Skeletal muscle tissue (tissue), 4 donors: ENCODE measurements around the gene BTG1. TPM values are rescaled to one million over a fixed set of nuclear protein-coding genes. Genes with fewer than 3 reads are reported as not detected.
A peak's percentile ranks its signal among the peaks of the same experiment; 100 is the strongest.

Experiments used
- H3K27ac ChIP-seq: one replicate; pipeline ENCODE4 v1.7.0; 2013; ENCODE audit warnings: mild to moderate bottlenecking, low read depth, low read length, inconsistent platforms
- H3K27me3 ChIP-seq, 3 donors: one replicate each; pipeline ENCODE4 v1.7.0; 2013; ENCODE audit warnings: low read length in 3 of 3; ENCODE audit not compliant: control insufficient read depth in 3 of 3, insufficient read depth in 3 of 3
- H3K36me3 ChIP-seq, 3 donors: one replicate each; pipeline ENCODE4 v1.7.0; 2013; ENCODE audit warnings: low read length in 3 of 3; ENCODE audit not compliant: control insufficient read depth in 3 of 3, insufficient read depth in 3 of 3
- H3K4me1 ChIP-seq, 3 donors: one replicate each; pipeline ENCODE4 v1.7.0; 2013; ENCODE audit warnings: low read length in 3 of 3, mild to moderate bottlenecking in 3 of 3; ENCODE audit not compliant: control insufficient read depth in 3 of 3, insufficient read depth in 3 of 3
- H3K4me3 ChIP-seq, 3 donors: one replicate each; pipeline ENCODE4 v1.7.0; 2013; ENCODE audit warnings: low read length in 3 of 3
- H3K9ac ChIP-seq, 3 donors: one replicate each; pipeline ENCODE4 v1.7.0; 2013; ENCODE audit warnings: low read length in 3 of 3, mild to moderate bottlenecking in 3 of 3, moderate library complexity in 2 of 3, low read depth in 1 of 3
- H3K9me3 ChIP-seq, 3 donors: one replicate each; pipeline ENCODE4 v1.7.0; 2013; ENCODE audit warnings: low read length in 3 of 3; ENCODE audit not compliant: control insufficient read depth in 3 of 3
- total RNA-seq: library from RNA; depleted of rRNA; stranded (reverse); fragments of >200 nt; gene quantifications from one replicate; pipeline ENCODE4 v1.2.3, GENCODE V29; 2014
- donor health status: Osteomylitis.

BTG1 gene
- total RNA-seq, 1 donor from 2014 or later = 26.1 TPM

DNA sequence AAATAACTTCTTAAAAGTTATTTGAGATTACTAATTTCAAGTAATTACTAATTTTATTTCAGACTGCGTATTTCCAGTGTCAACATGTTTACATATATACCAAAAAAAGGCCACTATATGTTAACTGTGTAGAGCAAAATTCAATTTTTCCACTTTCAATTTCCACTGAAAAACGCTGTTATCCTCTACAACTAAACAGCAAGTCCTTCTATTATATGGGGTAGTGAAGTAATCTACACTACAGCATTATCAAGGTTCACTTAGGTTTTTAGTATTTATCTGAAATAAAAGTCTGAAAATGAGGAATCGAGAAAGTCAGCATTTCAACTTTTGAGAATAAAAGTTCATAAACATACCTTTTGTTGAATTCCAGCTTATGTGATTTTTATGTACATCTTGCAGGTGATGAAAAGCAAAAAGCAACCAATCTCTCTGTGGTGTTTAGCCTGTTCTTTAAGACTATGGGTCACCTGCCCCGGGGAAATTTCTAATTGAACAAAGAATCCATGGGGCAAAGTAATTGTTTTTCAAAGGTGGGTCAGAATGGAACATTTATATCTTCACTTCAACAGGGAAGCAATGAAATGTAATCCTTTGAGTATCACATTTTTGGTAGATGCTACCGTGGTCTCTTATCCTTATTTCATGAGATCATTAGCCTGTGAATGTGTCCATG, 3.3 kb downstream of the BTG1 start:
- Histone ChIP-seq H3K27ac (peak overlapping the region; percentile 98), H3K4me3 (peak overlapping the region; percentile 64 to 93 (median 76)), H3K4me1 (peaks cover 4 to 33% (median 28%) of the 10 kb centered on the region in 3 donors), H3K36me3 (peaks cover 3 to 8% (median 5%) of the 10 kb centered on the region in 3 donors), H3K9me3 (no peaks in the 10 kb centered on the region), H3K27me3 (no peaks in the 10 kb centered on the region), H3K9ac (peak overlapping the region; percentile 4 to 62 (median 47))

DNA sequence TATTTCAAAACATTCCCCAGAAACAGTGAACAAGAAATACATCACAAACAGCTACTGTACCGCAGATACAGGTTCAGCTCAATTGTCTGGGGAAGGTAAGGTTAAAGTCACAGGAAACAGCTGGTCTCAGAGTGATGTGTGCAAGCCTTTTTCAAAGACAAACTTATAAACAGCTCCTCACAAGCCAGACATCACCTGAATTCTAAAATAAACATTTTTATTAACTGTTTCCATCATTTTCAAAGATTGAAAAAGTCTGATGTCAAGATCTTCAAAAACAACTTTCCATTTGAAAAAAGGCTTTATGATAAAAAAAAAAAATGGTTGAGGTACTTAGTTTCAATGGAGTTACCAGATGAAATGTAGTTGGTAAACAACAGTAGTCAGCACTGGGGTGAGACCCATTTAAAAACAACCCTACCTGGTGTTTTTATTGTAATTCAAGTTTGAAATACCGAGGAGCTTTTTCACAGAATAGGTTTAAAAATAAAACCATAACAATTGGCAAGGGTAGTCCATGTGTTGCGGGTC, 4.0 kb downstream of the BTG1 start:
- Histone ChIP-seq H3K27me3 (no peaks in the 10 kb centered on the region), H3K9me3 (no peaks in the 10 kb centered on the region), H3K27ac (peak overlapping the region; percentile 98), H3K36me3 (peaks cover 3 to 8% (median 5%) of the 10 kb centered on the region in 3 donors), H3K4me3 (peak overlapping the region; percentile 64 to 93 (median 64)), H3K4me1 (peaks cover 4 to 37% (median 28%) of the 10 kb centered on the region in 3 donors), H3K9ac (peak overlapping the region; percentile 4 to 47 (median 25))

DNA sequence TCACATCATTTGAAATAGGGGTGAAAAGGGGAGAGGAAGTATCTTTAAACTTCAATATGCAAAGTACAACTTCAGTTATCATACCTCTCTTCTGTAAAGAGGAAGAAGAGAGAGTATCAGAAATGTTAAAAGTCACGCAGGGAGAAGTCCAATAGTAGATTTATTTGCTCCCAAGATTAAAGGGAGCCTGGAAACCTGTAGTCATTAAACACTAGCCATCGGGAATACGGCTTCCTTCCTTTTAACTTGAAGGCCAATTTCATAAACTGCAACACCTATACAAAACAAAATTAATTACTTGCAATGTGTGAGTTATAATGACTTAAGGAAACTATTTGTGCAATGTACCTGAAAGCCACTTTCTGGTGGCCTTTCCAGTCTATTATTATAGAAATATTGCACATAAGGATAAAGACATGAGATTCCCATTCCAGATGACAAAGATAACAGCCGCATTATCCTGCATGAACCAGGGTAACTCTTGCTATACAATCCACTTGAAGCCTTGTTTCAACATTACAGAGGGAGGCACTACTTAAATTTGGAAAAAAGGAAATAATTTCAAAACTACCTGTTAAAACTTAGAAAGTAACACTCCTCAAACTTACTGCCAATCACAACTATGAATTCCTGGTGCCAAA, 4.6 kb downstream of the BTG1 start:
- peak overlapping the region; percentile 64 to 93 (median 64) for H3K4me3 ChIP-seq
- no peaks in the 10 kb centered on the region for H3K9me3 ChIP-seq
- peaks cover 3 to 8% (median 5%) of the 10 kb centered on the region in 3 donors for H3K36me3 ChIP-seq
- H3K27me3 ChIP-seq = no peaks in the 10 kb centered on the region
- H3K4me1 ChIP-seq = peaks cover 2 to 43% (median 28%) of the 10 kb centered on the region in 3 donors
- peak overlapping the region; percentile 4 to 51 (median 30) for H3K9ac ChIP-seq
- H3K27ac ChIP-seq = no peak overlapping the region

DNA sequence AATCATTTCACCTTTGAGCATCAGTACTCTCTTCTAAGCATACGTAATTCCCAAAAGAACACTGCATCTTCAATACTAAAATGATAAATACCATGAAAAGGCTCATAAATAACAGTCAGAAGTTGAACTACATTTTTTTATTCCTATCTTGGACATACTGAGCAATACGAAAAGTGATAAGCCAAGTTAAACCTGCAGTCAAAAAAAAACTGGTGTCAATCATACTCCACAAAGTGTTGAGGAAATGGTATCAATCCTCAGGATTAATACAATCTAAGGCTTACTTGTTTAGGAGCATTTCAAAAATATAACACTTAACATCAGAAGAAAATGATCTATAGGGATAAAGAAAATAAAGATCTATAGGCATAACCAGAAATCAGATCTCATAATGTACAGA, 5.5 kb downstream of the BTG1 start:
- Histone ChIP-seq H3K36me3 (peaks cover 3 to 8% (median 5%) of the 10 kb centered on the region in 3 donors), H3K4me1 (peaks cover 2 to 43% (median 28%) of the 10 kb centered on the region in 3 donors), H3K4me3 (peak overlapping the region; percentile 30 to 93 (median 64)), H3K27me3 (no peaks in the 10 kb centered on the region), H3K9ac (peak overlapping the region in 2 of 3 donors; percentile 4 to 51), H3K27ac (no peak overlapping the region), H3K9me3 (no peaks in the 10 kb centered on the region)

DNA sequence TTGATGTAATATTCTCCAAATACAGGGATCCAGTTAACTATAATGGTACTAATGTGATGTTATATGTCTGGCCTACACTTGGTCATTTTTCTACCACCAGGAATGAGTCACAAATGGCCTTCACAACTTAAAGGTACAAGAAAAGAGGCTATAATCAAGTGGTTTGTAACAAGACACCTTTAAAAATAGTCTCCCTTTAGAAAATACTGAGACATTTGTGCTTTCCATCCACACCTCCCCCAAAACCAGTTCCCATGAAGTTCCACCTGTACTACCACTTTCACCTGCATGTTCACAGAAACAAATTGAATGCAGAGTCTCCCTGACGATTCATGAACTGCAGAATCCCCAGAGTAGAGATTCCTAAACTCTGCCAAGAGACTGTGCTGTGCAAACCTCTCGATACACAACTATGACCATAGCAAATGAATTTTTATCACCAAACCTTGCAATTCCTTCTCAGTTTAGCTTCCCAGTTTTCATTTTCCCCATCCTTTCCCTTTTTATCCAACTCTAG, 6.0 kb downstream of the BTG1 start:
- H3K9ac ChIP-seq = peak overlapping the region in 2 of 3 donors; percentile 3 to 7
- H3K4me3 ChIP-seq = peak overlapping the region; percentile 30 to 93 (median 64)
- no peaks in the 10 kb centered on the region for H3K27me3 ChIP-seq
- H3K4me1 ChIP-seq = peaks cover 2 to 45% (median 28%) of the 10 kb centered on the region in 3 donors
- no peak overlapping the region for H3K27ac ChIP-seq
- H3K9me3 ChIP-seq = no peaks in the 10 kb centered on the region
- H3K36me3 ChIP-seq = peaks cover 3 to 8% (median 5%) of the 10 kb centered on the region in 3 donors

DNA sequence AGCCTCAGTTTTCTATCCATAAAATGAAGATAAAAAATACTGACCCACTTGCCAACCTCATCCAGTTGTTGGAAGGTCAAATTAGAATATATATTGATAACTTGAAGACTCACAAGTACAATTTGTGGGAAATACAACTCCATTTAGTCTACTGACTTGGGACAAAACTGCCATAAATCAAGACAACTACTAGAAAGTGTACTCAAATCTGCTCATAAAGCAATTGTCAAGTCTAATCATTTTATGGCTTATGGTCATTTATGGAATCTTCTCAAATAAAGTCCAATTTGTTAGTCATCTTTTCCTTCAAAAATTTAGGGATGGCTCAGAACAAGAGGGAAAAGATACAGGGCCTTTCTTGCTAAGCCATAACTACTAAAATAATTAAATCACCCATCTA, 7.0 kb downstream of the BTG1 start:
- Histone ChIP-seq H3K9ac (no peak overlapping the region), H3K27ac (no peak overlapping the region)

DNA sequence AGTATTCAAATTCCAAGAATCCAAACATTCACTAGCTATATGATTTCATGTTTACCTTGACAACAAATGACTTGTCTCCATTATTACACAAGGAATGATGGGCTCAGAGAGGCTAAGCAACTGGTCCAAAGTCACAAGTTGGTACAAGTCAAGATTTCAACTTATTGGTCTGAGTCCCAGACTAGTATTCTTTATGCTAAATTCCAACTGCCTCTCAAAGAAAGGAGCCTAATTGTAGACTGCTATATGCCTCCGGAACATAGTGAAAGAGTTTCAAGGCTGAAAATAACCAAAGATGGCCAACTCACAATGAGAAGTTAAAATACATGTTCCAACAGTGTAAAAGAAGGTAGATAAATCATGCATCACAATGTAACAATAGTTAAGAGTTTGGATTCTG, 7.5 kb downstream of the BTG1 start:
- Histone ChIP-seq H3K9me3 (no peaks in the 10 kb centered on the region), H3K4me1 (peaks cover 15 to 48% (median 35%) of the 10 kb centered on the region in 3 donors), H3K4me3 (peak overlapping the region in 2 of 3 donors; percentile 41 to 50), H3K27ac (no peak overlapping the region), H3K36me3 (peaks cover 0 to 2% (median under 1%) of the 10 kb centered on the region in 3 donors), H3K9ac (no peak overlapping the region), H3K27me3 (no peaks in the 10 kb centered on the region)

More for the DNA sequence above, 7.0 kb downstream of the BTG1 start:
- no peaks in the 10 kb centered on the region for H3K27me3 ChIP-seq
- H3K36me3 ChIP-seq = peaks cover 0 to 6% (median 5%) of the 10 kb centered on the region in 3 donors
- H3K4me3 ChIP-seq = no peak overlapping the region
- peaks cover 11 to 48% (median 33%) of the 10 kb centered on the region in 3 donors for H3K4me1 ChIP-seq
- no peaks in the 10 kb centered on the region for H3K9me3 ChIP-seq

DNA sequence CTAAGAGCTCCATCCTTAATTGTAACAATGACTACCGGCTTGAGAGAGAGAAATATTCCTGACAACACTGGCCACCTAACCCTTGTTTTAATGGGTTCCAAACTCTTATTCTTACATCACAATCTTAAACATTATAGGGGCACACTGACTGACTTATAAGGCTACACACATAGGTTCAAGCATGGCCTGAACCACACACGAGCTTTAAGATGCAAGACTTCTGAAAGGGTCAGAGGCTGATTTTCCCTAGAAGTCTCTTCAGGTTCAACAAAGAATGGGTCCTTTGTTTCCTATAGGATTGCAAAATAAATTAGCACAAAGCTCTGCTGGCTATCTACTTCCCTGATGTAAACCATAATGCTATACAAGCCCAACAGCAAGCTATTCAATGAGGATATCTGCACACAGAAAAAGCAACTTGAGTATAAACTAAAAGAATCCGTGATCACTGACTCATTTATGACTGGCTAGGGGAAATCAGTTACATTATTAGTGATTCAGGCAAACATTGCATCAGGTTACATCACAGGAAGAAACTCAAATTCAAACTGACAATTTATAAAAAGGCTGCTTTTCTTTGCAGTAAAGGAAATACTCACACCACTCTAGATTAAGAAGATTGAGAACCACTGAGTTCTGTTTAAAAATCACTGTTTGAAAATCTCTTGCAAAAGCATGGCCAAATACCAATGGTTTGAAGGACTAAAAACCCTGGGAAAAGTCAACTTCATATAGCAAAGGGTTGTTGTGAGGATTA, 8.5 kb downstream of the BTG1 start:
- Histone ChIP-seq H3K4me1 (peaks cover 15 to 43% (median 29%) of the 10 kb centered on the region in 3 donors), H3K27ac (no peak overlapping the region)

DNA sequence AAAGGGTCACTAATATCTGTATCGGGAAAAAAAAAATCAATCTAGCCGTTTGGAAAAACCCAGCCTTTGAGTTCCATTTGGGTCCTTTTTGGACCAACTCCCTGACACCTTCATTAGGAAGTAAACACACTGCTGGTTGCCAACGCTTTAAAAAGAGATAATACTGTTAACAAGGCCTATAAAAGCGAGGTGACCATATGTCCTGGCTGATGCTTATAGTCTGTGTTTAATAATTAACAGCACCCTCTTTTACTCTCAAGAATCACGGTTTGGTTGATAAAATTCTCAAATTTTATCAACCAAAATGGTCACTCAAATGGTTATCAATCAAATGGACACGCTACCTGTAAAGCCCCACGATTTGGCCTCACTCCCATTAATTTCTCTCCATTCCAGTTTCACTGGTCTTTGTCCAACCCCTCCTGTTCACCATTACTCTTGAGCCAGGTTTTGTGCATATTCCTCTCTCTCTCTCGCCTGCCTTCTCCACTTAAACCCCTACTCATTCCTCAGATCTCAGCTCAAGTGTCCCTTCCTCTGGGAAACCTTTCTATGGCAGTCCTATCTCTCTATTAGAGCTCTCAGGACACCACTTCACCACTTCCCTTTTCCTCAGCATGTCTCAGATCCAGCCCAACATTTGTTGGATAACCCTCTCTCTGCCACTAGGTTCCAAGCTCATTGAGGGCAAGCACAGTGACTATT, 9.5 kb downstream of the BTG1 start:
- Histone ChIP-seq H3K9me3 (no peaks in the 10 kb centered on the region), H3K36me3 (no peaks in the 10 kb centered on the region), H3K27ac (no peak overlapping the region), H3K9ac (no peak overlapping the region), H3K27me3 (no peaks in the 10 kb centered on the region), H3K4me1 (peaks cover 15 to 43% (median 22%) of the 10 kb centered on the region in 3 donors), H3K4me3 (no peak overlapping the region)

More for the DNA sequence above, 8.5 kb downstream of the BTG1 start:
- H3K9ac ChIP-seq = no peak overlapping the region
- H3K27me3 ChIP-seq = no peaks in the 10 kb centered on the region
- peak overlapping the region in 1 of 3 donors; percentile 50 for H3K4me3 ChIP-seq
- no peaks in the 10 kb centered on the region for H3K36me3 ChIP-seq
- no peaks in the 10 kb centered on the region for H3K9me3 ChIP-seq
